Neutrophil (primary cell): ENCODE measurements around the gene ABCC8.

Experiments used
- H3K27ac ChIP-seq: fragments of 200-600 bp; sonication (generic); 2 replicates; pipeline ENCODE4 v1.5.1; 2016; ENCODE audit warnings: mild to moderate bottlenecking, moderate library complexity
- H3K27me3 ChIP-seq: fragments of 200-600 bp; sonication (generic); 2 replicates; pipeline ENCODE4 v1.6.0; 2016; ENCODE audit warnings: mild to moderate bottlenecking
- H3K36me3 ChIP-seq: fragments of 200-600 bp; sonication (generic); 2 replicates; pipeline ENCODE4 v1.5.1; 2017
- H3K4me1 ChIP-seq, 2 experiments: fragments of 200-600 bp in 1 of 2; sonication (generic) in 1 of 2; 1 replicate in 1 of 2; 2 replicates in 1 of 2; pipeline versions ENCODE4 v1.5.1 to v1.6.1; 2013 to 2016; ENCODE audit warnings: low read depth in 1 of 2, low read length in 1 of 2, mild to moderate bottlenecking in 1 of 2, moderate library complexity in 1 of 2; ENCODE audit not compliant: control insufficient read depth in 1 of 2, insufficient read depth in 1 of 2
- H3K4me3 ChIP-seq, 2 experiments: fragments of 200-600 bp in 1 of 2; sonication (generic) in 1 of 2; 1 replicate in 1 of 2; 2 replicates in 1 of 2; pipeline ENCODE4 v1.5.1; 2013 to 2016; ENCODE audit warnings: low read depth in 1 of 2, low read length in 1 of 2, mild to moderate bottlenecking in 1 of 2, moderate library complexity in 1 of 2
- H3K9me3 ChIP-seq: fragments of 200-600 bp; sonication (generic); 2 replicates; pipeline ENCODE4 v1.5.1; 2016
- CTCF ChIP-seq: fragments of 200-600 bp; sonication (generic); IDR thresholded peaks from 2 replicates; pipeline ENCODE4 v1.5.1; 2016; ENCODE audit warnings: antibody characterized with exemption

ABCC8 gene

GRCh38 chr11:17423533-17424310, 52.9 kb downstream of the ABCC8 start:
- H3K4me1 ChIP-seq: peaks cover 0 to 5% of the 10 kb centered on the region in 2 experiments
- no peaks in the 10 kb centered on the region for H3K9me3 ChIP-seq
- no peaks in the 10 kb centered on the region for H3K36me3 ChIP-seq
- H3K4me3 ChIP-seq: no peak overlapping the region
- H3K27ac ChIP-seq: no peak overlapping the region
- no peak for TF ChIP-seq CTCF
- no peaks in the 10 kb centered on the region for H3K27me3 ChIP-seq

GRCh38 chr11:17421781-17422180, 54.9 kb downstream of the ABCC8 start:
- Histone ChIP-seq H3K36me3 (no peaks in the 10 kb centered on the region), H3K27me3 (no peaks in the 10 kb centered on the region), H3K27ac (no peak overlapping the region), H3K4me3 (no peak overlapping the region), H3K4me1 (peaks cover 0 to 5% of the 10 kb centered on the region in 2 experiments), H3K9me3 (no peaks in the 10 kb centered on the region)
- no peak for TF ChIP-seq CTCF

- no peaks in the 10 kb centered on the region for H3K36me3 ChIP-seq
- no peak overlapping the region for H3K27ac ChIP-seq
- no peak overlapping the region for H3K4me3 ChIP-seq
- H3K4me1 ChIP-seq: no peaks in the 10 kb centered on the region
- TF ChIP-seq CTCF: no peak
- peaks cover 4% of the 10 kb centered on the region for H3K27me3 ChIP-seq
- no peaks in the 10 kb centered on the region for H3K9me3 ChIP-seq
Observed at GRCh38 chr11:17418444-17419081, 58.1 kb downstream of the ABCC8 start.

GRCh38 chr11:17416492-17416891, 60.2 kb downstream of the ABCC8 start:
- Histone ChIP-seq H3K27me3 (peaks cover 4% of the 10 kb centered on the region), H3K36me3 (no peaks in the 10 kb centered on the region), H3K4me3 (no peak overlapping the region), H3K9me3 (no peaks in the 10 kb centered on the region), H3K4me1 (no peaks in the 10 kb centered on the region), H3K27ac (no peak overlapping the region)
- TF ChIP-seq CTCF: no peak

- Histone ChIP-seq H3K4me3 (no peak overlapping the region), H3K27me3 (peaks cover 4% of the 10 kb centered on the region), H3K9me3 (no peaks in the 10 kb centered on the region), H3K36me3 (no peaks in the 10 kb centered on the region), H3K27ac (no peak overlapping the region), H3K4me1 (no peaks in the 10 kb centered on the region)
- no peak for TF ChIP-seq CTCF
Observed at GRCh38 chr11:17415523-17416104, 61.0 kb downstream of the ABCC8 start.
